Breast epithelium (tissue), 4 donors: ENCODE results near the gene C3orf38. TPM values are rescaled to one million over a fixed set of nuclear protein-coding genes. Genes with fewer than 3 reads are reported as not detected.

Source experiments
- DNase-seq, 2 donors: peaks; one replicate each; pipeline ENCODE4 v3.0.0-alpha.2; 2019; ENCODE audit warnings: low spot score in 2 of 2
- H3K27ac ChIP-seq, 2 donors: fragments of 200-600 bp; sonication (generic) in 1 of 2; one replicate each; pipeline ENCODE4 v1.5.1; 2016 to 2019; ENCODE audit warnings: mild to moderate bottlenecking in 1 of 2
- H3K27me3 ChIP-seq, 2 donors: fragments of 200-600 bp; sonication (generic) in 1 of 2; one replicate each; pipeline versions ENCODE4 v1.5.1 to v1.6.0; 2017 to 2019; ENCODE audit warnings: control low read depth in 1 of 2, mild to moderate bottlenecking in 1 of 2
- H3K36me3 ChIP-seq: fragments of 200-600 bp; one replicate; pipeline ENCODE4 v1.5.1; 2019
- H3K4me1 ChIP-seq, 2 donors: fragments of 200-600 bp; sonication (generic); one replicate each; pipeline ENCODE4 v1.5.1; 2016 to 2019; ENCODE audit warnings: control low read depth in 1 of 2
- H3K4me3 ChIP-seq, 3 donors: fragments of 200-600 bp; sonication (generic); 1 replicate in 2 of 3; 2 replicates in 1 of 3; pipeline ENCODE4 v1.5.1; 2016 to 2019; ENCODE audit warnings: mild to moderate bottlenecking in 3 of 3, moderate library complexity in 2 of 3
- H3K9me3 ChIP-seq, 2 donors: fragments of 200-600 bp; sonication (generic) in 1 of 2; one replicate each; pipeline ENCODE4 v1.5.1; 2016 to 2019; ENCODE audit warnings: control low read depth in 1 of 2
- POLR2A ChIP-seq: fragments of 450-650 bp; IDR thresholded peaks from one replicate; pipeline ENCODE4 v1.6.1; 2016; ENCODE audit warnings: antibody characterized with exemption, mild to moderate bottlenecking, moderate library complexity
- POLR2AphosphoS5 ChIP-seq, 3 donors: sonication (generic); formaldehyde crosslinking; IDR thresholded peaks; one replicate each; pipeline ENCODE4 v1.6.1; 2017; ENCODE audit warnings: antibody characterized with exemption in 3 of 3
- intact Hi-C: fragments of 100-400 bp; cut with DNase I; formaldehyde crosslinking; loops from one replicate; pipeline ENCODE4 v1.15.1; 2023; ENCODE audit warnings: low total_unique reads
- total RNA-seq, 3 donors: library from RNA; depleted of rRNA; stranded (reverse); fragments of >200 nt; gene quantifications; one replicate each; pipeline ENCODE4 v1.1.0, GENCODE V29; 2016
- TF ChIP-seq, protein P1 (sequence below), 3 donors: fragments of 450-650 bp; IDR thresholded peaks; one replicate each; pipeline ENCODE4 v1.5.1; 2016 to 2017; ENCODE audit warnings: antibody characterized with exemption in 3 of 3, mild to moderate bottlenecking in 3 of 3, moderate library complexity in 3 of 3

C3orf38 gene
- total RNA-seq: 10 to 100 TPM; 20.3 to 32.1 (median 23.0) TPM

DNA sequence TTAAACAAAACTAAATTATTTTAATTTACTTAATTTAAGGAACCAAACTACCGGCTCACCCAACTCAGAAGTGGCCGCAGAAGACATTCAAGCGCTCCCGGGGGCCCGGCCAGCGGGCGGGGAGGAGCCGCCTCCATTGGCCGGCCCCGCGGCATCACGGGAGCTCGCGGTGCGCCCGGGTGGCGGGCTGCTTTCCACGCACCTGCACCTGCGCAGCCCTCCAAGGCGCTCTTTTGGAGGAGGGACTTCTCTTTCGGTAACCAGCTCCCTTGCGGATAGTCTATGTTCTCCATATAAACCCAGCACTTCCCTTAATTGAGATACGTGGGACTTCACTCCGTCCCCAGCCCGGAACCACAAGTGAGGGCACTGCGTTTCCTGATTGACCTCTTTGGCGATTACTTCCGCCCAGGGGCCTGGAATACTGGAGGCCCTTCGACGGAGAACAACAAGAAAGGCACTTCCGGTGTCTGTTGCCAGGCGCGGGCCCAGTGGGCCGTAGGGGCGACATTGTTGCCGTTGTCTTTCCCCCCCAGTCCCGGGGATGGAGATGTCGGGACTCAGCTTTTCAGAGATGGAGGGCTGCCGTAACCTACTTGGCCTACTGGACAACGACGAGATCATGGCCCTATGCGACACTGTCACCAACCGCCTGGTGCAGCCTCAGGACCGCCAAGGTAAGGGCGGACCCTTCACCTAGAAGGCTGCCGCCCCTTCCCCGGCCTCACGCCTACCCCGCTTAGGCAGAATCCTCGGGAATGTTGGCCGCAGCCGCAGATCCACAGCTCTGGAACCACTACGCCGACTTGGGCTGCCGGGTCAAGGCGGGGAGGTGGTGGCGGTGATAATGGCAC, at the start of gene C3orf38:
TSS of gene C3orf38 (plus strand) at position 451 of the 854 bp plus-strand sequence. CDS start at position 545, 94 bp downstream.
- intact Hi-C loops: no loop called here

DNA sequence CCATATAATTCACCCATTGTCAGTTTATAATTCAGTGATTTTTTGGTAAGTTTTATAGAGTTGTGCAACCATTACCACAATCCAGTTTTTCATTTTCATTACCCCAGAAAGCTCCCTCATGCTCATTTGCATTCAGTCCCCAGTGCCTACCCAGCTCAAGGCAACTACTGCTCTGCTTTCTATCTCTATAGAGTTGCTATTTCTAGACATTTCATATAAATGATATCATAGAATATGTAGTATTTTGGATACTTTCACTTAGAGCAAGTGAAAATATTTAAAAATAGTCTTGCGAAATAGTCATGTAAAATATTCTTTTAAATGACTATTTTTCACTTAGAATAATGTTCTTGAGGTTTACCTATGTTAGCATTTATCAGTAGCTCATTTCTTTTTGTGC, 48.6 kb upstream of the C3orf38 start:
- Histone ChIP-seq H3K27ac (no peak overlapping the region), H3K36me3 (no peaks in the 10 kb centered on the region), H3K9me3 (no peaks in the 10 kb centered on the region), H3K4me3 (no peak overlapping the region), H3K27me3 (no peaks in the 10 kb centered on the region), H3K4me1 (no peaks in the 10 kb centered on the region)
- intact Hi-C loops: no loop called here
- TF ChIP-seq POLR2A (no peak), POLR2AphosphoS5 (IDR thresholded peaks at IDR 0.05) (no peak)
- TF ChIP-seq, protein P1, sequence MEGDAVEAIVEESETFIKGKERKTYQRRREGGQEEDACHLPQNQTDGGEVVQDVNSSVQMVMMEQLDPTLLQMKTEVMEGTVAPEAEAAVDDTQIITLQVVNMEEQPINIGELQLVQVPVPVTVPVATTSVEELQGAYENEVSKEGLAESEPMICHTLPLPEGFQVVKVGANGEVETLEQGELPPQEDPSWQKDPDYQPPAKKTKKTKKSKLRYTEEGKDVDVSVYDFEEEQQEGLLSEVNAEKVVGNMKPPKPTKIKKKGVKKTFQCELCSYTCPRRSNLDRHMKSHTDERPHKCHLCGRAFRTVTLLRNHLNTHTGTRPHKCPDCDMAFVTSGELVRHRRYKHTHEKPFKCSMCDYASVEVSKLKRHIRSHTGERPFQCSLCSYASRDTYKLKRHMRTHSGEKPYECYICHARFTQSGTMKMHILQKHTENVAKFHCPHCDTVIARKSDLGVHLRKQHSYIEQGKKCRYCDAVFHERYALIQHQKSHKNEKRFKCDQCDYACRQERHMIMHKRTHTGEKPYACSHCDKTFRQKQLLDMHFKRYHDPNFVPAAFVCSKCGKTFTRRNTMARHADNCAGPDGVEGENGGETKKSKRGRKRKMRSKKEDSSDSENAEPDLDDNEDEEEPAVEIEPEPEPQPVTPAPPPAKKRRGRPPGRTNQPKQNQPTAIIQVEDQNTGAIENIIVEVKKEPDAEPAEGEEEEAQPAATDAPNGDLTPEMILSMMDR (IDR thresholded peaks at IDR 0.05): no peak
- DNase-seq: no peak

More for the DNA sequence above, at the start of gene C3orf38:
- TF ChIP-seq, protein P1 (IDR thresholded peaks at IDR 0.05): peak in 1 of 3 donors; percentile 32
- TF ChIP-seq POLR2A (peak; percentile 52), POLR2AphosphoS5 (IDR thresholded peaks at IDR 0.05) (peak; percentile 78 to 90 (median 87))
- Histone ChIP-seq H3K9me3 (no peaks in the 10 kb centered on the region), H3K27me3 (no peaks in the 10 kb centered on the region), H3K4me3 (peak within 1 kb of the TSS; percentile 70 to 88 (median 74)), H3K36me3 (no peaks in the 10 kb centered on the region), H3K4me1 (peaks cover 0 to 5% of the 10 kb centered on the region in 2 donors), H3K27ac (peak within 1 kb of the TSS; percentile 94 to 96)
- peak; percentile 78 to 84 for DNase-seq

DNA sequence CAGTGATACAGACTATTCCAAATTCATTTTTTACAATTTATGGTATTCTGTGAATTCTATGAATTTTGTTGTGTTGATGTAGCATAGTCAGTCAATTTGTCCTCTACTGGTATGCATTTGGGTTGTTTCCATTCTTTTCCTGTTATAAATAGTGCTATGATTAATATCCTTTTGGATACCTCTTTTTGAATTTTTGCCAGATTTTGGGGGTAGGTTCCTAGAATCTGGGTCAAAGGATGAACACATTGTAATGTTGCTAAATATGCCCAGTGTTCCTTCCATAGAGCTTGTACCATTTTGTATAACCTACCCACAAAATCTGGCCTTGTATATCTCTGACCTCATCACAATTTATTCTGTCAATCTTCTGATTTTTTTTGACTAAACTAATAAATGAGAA, 44.4 kb upstream of the C3orf38 start:
- intact Hi-C loops: no loop called here
- no peak for TF ChIP-seq POLR2AphosphoS5 (IDR thresholded peaks at IDR 0.05)
- no peak for TF ChIP-seq POLR2A
- TF ChIP-seq, protein P1 (IDR thresholded peaks at IDR 0.05): no peak

DNA sequence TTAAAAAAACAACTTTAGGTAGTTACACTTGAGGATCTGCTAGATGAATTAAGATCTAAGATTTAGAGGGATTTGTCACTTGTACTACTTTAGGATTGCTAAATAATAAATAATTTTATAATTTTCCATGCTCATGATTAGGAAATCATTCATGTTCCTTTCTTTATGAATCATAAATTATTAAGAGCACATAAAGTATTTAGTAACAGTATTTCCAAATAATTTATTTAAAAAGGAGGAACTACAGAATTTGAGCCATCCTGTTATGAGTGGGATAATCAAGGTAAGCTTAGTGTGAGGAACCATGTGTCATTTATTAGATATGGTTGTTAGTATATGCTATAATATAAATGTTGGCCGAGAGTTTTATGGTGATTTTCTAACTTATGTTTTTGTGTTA, 37.5 kb upstream of the C3orf38 start:
- Histone ChIP-seq H3K4me1 (no peaks in the 10 kb centered on the region), H3K4me3 (no peak overlapping the region), H3K36me3 (no peaks in the 10 kb centered on the region), H3K9me3 (no peaks in the 10 kb centered on the region), H3K27me3 (no peaks in the 10 kb centered on the region), H3K27ac (no peak overlapping the region)
- intact Hi-C loops: no loop called here
- DNase-seq: no peak
- TF ChIP-seq POLR2A: no peak
- TF ChIP-seq, protein P1 (IDR thresholded peaks at IDR 0.05): no peak
- no peak for TF ChIP-seq POLR2AphosphoS5 (IDR thresholded peaks at IDR 0.05)

More for the DNA sequence above, 44.4 kb upstream of the C3orf38 start:
- DNase-seq: no peak
- no peaks in the 10 kb centered on the region for H3K9me3 ChIP-seq
- no peaks in the 10 kb centered on the region for H3K36me3 ChIP-seq
- H3K4me3 ChIP-seq: no peak overlapping the region
- H3K4me1 ChIP-seq: no peaks in the 10 kb centered on the region
- no peak overlapping the region for H3K27ac ChIP-seq
- no peaks in the 10 kb centered on the region for H3K27me3 ChIP-seq
